GM18511 (cell line): ENCODE data around the gene MYRIP.
"Not testable (repeated sequence)": the region's sequence is repeated elsewhere in the genome, so short reads cannot be mapped to it uniquely, and the experiment has no call there.

Source experiments
- ATAC-seq: cut with Tn5 transposase; IDR thresholded peaks from one replicate; pipeline ENCODE4 v1.9.1; 2021; ENCODE audit warnings: mild to moderate bottlenecking, moderate library complexity; ENCODE audit not compliant: unreplicated experiment

Gene MYRIP

DNA sequence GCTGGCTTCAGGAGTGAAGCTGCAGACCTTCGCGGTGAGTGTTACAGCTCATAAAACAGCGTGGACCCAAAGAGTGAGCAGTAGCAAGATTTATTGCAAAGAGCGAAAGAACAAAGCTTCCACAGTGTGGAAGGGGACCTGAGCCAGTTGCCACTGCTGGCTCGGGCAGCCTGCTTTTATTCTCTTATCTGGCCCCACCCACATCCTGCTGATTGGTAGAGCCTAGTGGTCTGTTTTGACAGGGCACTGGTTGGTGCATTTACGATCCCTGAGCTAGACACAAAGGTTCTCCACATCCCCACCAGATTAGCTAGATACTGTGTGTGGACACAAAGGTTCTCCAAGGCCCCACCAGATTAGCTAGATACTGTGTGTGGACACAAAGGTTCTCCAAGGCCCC is 267.7 kb downstream of the MYRIP start:
- ATAC-seq: not testable (repeated sequence)

DNA sequence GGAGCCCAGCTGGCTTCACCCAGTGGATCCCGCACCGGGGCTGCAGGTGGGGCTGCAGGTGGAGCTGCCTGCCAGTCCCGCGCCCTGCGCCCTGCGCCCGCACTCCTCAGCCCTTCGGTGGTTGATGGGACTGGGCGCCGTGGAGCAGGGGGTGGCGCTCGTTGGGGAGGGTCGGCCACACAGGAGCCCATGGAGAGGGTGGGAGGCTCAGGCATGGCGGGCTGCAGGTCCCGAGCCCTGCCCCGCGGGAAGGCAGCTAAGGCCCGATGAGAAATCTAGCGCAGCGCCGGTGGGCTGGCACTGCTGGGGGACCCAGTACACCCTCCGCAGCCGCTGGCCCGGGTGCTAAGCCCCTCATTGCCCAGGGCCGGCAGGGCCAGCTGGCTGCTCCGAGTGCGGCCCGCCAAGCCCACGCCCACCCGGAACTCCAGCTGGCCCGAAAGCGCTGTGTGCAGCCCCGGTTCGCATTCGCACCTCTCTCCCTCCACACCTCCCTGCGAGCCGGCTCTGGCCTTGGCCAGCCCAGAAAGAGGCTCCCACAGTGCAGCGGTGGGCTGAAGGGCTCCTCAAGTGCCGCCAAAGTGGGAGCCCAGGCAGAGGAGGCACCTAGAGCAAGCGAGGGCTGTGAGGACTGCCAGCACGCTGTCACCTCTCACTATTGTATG is 268.6 kb downstream of the MYRIP start:
- not testable (repeated sequence) for ATAC-seq

DNA sequence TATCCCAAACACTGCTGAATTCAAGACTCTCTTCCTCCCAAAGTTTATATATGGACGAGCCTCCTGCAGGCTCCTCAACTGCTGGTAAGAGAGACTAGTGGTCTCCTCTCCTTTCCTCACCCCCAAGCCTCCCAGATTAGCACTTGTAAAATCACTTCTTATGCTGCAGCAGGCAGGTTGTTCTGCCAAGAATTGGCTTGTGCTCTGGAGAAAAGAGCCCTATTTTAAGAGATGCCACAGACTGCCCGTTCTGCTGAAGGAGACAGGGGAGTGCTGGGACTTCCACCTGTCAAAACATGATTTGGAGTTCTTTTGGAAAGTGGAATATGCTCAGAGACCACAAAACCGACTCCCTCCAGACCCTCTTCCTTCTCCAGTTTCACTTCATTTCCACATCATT is 269.2 kb downstream of the MYRIP start:
- no peak for ATAC-seq

DNA sequence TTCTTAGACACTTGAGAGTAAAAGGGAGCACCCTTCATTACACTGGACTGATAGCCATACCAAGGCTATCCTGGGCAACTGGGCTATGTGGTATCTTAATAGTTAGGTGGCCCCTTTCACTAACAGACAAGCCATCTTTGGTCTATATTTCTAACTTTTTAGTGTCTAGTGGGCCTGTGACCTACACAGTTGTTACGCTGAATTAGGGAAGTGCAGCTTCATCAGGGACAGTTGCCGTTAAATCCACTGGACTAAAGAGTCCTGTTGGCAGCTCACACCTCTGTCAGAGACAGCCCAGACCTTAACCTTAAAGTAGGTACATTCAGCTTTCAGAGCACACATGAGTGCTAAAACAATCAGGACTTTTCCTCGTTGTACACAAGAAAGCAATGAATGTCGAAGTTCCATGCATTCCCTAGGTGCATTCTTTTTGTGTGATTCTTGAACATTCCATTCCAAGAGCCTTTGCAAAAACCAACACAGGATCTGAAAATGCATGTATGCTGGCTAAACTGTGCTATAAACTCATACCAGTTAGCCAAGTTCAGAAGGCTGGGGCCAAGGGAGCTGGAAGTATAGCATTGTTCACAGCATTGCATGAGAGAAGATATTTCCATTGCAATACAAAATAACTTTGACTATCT is 269.9 kb downstream of the MYRIP start:
- no peak for ATAC-seq

DNA sequence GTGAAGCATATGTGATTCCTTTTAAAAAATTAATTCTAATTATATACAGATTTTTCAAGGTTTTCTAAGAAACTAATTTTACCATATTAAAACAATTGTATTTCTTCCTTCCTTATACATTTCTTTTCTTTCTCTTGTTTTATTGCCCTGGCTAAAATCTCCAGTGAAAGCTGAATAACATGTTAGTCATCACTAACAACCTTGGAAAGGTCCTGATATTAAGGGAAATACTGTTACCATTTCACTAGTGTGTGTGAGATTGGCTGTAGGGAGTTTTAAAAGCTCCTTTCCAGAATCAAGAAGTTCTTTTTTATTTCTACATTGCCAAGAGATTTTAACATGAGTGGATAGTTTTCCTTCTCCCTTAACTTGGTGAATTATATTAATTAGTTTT is 270.4 kb downstream of the MYRIP start:
- ATAC-seq: no peak

DNA sequence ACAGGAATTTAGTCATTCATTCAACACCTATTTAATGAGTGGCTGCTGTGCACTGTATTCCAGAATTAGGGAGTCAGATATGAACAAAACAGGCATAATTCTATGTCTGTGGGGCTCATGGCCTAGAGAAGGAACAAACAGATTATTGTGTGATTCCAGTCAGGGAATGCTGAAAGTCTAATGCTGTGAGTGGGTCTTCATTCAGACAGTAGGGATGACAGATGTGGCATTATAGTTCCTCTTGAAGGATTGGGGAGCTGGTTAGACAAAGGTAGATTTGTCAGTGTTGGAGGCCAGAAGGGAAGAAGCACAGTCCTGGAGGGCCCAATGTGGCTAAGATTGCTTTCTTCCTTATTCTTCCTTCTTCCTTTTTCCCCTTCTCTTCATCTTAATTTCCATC is 273.7 kb downstream of the MYRIP start:
- no peak for ATAC-seq

DNA sequence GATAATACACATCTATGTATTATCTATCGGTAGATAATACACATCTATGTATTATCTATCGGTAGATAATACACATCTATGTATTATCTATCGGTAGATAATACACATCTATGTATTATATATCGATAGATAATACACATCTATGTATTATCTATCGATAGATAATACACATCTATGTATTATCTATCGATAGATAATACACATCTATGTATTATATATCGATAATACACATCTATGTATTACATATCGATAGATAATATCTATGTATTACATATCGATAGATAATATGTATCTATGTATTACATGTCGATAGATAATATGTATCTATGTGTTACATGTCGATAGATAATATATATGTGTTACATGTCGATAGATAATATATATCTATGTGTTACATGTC is 275.0 kb downstream of the MYRIP start:
- not testable (repeated sequence) for ATAC-seq

DNA sequence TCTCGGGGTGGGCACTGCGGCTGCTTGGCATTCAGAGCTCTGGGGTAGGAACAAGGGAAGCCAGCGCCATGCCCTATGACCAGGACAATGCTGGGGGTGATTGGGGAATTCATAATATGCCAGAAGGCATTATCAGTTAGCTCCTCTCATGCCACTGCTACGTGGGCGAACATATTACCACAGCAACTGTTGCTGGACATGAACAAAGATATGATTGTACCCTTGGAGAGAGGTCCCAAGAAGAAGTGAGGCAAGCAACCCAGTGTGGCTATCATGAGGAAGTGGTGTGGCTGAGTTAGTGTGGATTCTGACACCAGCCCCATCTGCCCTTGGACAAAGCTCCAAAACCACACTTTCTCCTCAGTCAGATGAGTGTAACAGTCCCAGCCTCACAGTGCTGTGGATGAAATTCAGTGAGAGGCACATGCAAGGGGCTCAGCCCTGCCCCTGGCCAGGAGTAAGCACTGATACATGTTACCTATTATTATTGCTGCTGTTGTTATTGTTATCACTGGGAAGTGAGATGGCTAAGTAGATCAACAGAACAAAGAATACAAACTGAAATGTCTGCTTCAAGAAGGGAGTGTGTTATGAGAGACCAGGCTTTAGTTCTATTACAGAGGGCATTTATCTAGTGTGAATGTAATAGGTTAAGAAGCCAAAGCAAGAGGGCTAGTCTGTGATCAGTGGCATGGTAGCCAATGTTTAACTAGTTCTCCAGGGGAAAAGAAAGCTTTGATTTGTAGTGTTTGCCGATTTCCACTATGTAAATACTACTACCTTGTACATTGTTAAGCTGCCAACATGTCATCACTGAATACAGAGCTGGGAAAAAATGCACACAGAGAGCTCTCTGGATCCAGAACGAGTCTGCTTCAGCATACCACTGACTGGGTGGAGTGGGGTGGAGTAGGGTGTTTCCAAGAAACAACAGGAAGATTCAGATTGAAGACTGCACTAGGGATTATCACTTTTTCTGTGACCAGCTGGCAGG is 277.8 kb downstream of the MYRIP start:
- no peak for ATAC-seq

DNA sequence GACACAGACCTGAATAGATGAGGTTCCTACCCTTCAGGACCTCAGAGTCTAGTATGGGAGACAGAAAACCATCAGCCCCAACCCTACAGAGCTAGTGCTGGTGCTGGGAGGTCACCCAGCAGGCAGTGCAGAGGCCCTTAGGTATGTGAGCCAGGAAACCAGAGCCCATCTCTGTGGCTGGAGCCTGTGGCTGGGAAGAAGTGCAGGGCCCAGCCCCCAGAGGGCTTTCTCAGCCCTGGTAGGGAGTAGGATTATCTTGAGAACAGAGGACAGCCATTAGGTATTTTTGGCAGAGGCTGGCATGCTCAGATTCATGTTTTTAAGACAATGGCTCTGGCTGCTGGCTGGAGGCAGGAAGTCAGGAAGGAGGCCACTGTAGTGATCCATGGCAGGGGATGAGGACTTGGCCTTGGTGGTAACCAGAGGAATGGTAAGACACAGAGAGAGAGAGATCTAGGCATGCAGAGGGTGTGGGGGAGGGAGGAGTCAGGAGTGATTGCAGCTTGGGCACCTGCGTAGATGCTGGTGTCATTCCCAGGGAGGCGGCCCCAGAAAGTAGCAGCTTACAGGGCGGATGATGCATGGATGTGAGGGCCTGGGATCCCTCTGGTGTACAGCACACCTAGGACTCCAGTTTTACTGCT is 279.2 kb downstream of the MYRIP start:
- no peak for ATAC-seq

DNA sequence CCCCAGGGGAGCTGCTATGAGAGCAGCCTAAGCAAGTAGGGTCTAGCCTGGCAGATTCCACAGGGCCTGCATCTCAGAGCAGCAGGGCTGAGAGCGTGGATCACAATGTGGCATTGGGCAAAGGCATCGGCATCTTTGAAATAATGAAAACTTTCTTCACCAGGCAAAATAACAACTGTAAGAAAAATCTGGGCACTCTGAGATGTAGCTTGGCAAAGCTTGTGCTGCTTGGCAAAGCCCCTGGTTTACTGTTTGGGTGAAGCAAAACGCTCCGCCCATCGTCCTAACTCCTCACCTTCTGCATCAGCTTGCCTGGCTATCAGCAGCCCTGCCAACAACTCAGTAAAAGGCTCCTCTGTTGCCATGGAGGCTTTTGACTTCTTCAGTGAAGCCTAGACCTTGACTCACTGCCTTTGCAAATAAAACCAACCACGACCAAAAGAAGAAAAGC is 287.3 kb downstream of the MYRIP start:
- no peak for ATAC-seq

DNA sequence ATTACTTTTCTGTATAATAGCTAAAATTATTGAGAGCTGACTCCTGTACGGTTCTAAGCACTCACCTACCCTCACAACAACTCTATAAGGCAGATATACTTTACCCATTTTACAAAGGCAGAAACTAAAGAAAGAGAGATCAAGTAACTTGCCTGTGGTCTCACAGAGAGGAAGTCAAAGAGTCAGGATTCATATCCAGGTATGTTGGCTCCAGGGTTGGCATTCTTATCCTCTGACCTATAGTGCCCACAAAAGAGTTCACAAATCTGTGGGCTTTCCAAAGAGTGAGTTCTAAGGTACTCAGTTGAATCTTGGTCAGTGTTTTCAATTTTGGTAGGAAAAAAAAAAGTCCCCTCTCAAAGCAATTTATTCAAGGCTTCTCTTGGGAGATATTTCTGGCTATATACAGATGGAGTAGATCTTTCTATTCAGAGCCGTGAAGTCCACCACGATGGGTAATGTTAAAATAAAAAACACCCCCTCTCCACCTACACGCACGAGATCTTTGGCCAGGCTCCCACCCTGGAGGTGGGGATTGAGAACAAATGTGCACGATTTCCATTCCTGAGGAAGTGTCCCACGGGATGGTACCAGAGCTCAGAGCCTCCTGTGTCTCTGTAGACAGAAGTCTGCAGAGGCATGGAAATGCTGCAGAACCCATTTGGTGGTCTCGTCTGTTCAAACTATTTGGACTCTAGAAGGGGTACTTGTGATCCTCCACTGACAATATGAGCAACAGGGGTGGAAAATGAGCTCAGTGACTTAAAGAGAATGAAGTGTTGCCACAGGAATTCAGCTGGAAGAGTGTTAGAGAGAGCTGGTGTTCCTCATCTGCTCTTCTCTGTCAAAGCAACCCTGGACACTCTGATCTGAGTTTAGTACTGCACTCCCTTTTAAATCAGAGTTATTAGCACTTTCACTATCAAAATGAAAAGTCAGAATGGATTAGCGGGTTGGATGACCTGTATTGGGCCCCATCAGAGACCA is 288.0 kb downstream of the MYRIP start:
- ATAC-seq: no peak

DNA sequence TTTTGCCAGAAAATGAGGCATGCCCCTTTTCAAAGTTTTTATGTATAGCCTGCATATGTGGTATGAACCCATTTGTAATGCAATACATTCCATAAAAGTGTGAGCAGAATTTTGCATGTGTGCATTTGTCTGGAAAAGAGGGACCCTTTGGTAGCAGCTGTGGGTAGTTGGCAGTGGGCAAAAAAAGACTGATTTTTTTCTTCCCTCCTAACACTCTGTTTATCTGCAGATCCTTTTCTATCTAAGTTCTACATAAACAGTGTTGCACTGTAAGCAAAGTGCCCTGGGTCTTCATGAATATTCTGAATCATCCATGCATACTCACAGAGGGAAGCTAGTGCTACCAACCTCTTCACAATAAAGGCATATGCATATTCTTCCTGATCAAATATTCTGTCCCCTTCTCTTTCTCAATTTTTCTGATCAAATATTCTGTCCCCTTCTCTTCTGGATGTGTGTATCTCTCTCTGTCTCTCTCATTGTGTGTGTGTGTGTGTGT is 288.9 kb downstream of the MYRIP start:
- ATAC-seq: no peak

DNA sequence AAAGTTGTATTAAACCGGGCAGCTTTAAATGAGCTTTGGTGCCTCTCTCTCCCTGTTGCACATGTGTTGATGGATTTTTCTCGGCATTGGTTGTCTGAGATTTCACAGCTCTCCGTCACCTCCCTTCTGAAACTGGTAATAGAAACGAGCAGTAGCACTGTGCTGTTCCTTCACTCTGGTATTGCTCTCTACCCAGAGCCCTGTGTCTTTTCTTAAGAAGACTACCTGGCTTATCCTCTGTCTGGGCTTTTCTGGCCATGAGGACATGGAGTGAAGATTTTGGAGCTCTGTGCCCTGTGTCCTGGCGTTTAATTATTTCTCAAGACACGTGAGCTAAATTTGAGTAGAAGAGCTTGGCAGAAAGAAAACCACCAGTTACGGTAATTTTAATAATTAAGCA is 290.5 kb downstream of the MYRIP start:
- ATAC-seq: no peak

DNA sequence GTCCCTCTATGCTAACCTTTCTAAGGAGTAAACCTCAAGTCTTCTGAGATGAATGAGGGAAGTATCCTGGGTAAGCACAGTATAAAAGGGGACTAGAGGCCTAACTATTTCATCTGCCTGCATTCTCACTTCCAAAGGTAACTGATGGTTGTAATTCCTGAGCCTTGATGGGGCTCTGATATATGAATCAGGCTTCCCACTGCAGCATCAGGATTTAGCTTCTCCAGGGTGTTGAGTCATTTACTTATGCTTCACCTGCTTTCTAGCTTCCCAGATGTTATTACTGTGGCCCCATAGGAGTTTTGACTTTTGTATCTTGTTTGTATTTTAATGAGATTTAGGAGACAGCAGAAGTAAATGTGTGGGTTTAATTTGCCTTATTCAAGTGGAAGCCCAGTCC is 292.8 kb downstream of the MYRIP start:
- ATAC-seq: no peak

DNA sequence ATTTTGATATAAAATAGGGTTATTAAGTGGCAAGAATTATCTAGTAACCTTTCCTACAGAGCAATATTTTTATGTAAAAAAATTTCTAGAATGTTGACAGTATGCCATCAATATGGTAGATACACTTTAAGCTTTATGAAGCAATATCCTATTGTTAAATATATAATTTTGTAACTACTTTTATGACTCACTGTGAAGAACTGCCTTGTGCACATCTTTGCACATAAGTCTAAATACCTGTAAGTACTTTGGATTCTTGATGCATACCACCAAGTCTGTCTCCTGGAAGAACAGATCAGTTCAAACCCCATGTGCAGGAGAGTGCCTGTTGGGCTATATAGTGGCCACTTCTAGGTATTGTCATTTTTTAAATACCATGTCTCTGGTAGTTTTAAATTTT is 294.4 kb downstream of the MYRIP start:
- ATAC-seq: no peak

DNA sequence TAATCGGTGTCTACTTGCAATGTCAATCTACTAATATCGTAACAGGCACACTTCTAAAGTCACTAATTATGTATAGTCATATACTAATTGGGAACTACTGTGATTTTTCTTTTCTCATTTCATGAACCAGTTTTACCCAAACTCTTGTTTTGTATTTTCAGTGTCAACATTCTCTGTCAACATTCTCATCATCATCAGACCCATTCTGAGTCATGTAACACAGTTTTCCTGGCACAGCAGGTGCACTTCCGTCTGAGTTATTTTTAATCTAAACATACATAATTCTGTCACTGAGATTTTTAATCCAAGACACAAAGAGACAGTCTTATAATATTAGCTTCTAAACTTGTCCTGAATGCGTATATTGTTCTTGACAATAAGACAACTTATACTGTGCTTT is 295.0 kb downstream of the MYRIP start:
- no peak for ATAC-seq

DNA sequence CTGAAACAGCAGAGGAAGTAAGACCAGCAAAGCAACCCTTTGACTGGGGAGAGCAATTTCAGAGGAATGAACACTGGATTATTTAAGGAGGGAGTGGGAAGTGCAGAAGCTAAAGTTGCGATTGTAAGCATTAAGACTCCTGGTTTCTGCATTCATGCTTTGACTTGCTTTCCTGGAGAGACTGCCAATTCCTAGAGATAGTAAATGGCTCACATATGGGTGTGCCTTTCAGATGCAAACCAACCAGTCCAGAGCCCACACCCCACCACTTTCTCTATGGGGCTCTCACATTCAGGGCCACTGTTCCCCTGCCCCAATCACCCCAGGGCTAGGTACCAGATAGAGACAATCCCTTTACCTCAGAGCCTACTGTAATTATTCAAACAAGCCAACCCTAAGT is 299.2 kb downstream of the MYRIP start:
- no peak for ATAC-seq

DNA sequence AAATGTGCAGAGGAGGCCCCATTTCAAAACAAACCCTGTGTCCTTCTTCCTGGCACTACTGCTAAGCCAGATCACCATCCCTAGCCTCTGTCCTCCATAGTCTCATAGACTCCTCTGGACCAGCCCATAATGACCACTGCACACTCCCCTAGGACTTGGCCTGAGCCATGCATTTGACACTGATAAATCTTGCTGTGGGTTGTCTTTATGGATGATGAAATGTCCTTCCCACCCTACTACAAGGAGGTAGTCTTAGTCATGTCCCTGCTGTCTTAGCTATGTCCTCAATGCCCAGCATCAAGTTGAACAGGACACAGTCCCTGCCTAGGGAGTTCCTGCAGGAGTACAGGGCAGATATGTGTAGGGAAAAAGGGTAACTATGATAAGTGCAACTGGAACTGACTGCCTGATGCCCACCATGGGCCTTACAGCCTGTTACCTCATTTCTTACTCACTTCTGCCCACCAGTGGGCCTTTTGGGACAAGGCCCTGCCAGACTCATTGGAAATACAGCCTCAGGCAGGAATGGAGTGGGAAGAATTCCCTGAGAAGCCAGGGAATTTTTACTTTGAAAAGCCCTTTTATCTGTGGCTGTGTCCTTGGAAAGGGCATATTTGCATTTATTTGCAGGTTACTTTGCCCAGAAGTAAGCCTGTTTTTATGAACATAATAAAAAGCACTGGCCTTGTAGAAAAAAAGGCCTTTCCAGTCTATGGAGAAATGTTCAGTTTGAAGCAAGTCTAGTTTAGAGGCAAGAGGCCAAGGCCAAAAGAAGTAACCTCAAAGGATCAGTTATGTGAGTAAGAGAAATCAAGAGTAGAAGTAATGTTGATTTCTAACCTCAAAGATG is 300.5 kb downstream of the MYRIP start:
- ATAC-seq: no peak
